ENCODE results near the gene SLC6A19. TPM values are rescaled to one million over a fixed set of nuclear protein-coding genes. Genes with fewer than 3 reads are reported as not detected.

Gene SLC6A19
- total and polyA plus RNA-seq, 10 of the 15 experiments (the other 5 are each of a cell fraction or from before 2014, with no cell fraction given), result 0.01 to 0.03 TPM; not detected in 8

DNA sequence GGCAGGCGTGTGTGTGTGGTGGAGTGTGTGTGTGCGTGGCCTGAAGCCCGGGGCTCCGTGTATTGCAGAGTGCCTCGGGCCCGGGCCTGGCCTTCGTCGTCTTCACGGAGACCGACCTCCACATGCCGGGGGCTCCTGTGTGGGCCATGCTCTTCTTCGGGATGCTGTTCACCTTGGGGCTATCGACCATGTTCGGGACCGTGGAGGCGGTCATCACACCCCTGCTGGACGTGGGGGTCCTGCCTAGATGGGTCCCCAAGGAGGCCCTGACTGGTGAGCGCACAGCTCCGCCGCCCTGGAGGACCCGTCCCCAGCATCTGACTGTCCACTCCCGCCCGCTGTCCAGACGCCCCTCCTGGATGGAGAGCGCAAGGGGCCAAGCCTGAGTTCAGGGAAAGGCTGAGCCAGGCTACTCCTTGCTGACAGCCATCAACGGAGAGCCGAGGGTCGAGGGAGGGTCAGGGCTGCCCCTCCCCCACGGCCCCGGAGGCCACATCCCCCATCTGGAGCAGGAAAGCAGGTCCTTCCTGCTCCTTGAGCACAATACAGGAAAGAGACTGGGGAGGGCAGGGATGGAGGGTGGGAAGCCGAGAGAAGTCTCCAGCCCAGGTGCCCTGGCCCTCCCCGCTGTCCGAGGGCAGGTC lies 42.2 kb downstream of the SLC6A19 start (continued):
- TF ChIP-seq, protein P1, sequence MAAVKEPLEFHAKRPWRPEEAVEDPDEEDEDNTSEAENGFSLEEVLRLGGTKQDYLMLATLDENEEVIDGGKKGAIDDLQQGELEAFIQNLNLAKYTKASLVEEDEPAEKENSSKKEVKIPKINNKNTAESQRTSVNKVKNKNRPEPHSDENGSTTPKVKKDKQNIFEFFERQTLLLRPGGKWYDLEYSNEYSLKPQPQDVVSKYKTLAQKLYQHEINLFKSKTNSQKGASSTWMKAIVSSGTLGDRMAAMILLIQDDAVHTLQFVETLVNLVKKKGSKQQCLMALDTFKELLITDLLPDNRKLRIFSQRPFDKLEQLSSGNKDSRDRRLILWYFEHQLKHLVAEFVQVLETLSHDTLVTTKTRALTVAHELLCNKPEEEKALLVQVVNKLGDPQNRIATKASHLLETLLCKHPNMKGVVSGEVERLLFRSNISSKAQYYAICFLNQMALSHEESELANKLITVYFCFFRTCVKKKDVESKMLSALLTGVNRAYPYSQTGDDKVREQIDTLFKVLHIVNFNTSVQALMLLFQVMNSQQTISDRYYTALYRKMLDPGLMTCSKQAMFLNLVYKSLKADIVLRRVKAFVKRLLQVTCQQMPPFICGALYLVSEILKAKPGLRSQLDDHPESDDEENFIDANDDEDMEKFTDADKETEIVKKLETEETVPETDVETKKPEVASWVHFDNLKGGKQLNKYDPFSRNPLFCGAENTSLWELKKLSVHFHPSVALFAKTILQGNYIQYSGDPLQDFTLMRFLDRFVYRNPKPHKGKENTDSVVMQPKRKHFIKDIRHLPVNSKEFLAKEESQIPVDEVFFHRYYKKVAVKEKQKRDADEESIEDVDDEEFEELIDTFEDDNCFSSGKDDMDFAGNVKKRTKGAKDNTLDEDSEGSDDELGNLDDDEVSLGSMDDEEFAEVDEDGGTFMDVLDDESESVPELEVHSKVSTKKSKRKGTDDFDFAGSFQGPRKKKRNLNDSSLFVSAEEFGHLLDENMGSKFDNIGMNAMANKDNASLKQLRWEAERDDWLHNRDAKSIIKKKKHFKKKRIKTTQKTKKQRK (IDR thresholded peaks at IDR 0.05; ENCODE audit: low read depth, low read length), result no peak
- TF ChIP-seq, protein P2, sequence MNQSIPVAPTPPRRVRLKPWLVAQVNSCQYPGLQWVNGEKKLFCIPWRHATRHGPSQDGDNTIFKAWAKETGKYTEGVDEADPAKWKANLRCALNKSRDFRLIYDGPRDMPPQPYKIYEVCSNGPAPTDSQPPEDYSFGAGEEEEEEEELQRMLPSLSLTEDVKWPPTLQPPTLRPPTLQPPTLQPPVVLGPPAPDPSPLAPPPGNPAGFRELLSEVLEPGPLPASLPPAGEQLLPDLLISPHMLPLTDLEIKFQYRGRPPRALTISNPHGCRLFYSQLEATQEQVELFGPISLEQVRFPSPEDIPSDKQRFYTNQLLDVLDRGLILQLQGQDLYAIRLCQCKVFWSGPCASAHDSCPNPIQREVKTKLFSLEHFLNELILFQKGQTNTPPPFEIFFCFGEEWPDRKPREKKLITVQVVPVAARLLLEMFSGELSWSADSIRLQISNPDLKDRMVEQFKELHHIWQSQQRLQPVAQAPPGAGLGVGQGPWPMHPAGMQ (IDR thresholded peaks at IDR 0.05; ENCODE audit: borderline replicate concordance), result no peak
- no peak for TF ChIP-seq SPI1 (IDR thresholded peaks at IDR 0.05; ENCODE audit: borderline replicate concordance, insufficient read depth, low read depth, low read length)
- TF ChIP-seq, protein P3, sequence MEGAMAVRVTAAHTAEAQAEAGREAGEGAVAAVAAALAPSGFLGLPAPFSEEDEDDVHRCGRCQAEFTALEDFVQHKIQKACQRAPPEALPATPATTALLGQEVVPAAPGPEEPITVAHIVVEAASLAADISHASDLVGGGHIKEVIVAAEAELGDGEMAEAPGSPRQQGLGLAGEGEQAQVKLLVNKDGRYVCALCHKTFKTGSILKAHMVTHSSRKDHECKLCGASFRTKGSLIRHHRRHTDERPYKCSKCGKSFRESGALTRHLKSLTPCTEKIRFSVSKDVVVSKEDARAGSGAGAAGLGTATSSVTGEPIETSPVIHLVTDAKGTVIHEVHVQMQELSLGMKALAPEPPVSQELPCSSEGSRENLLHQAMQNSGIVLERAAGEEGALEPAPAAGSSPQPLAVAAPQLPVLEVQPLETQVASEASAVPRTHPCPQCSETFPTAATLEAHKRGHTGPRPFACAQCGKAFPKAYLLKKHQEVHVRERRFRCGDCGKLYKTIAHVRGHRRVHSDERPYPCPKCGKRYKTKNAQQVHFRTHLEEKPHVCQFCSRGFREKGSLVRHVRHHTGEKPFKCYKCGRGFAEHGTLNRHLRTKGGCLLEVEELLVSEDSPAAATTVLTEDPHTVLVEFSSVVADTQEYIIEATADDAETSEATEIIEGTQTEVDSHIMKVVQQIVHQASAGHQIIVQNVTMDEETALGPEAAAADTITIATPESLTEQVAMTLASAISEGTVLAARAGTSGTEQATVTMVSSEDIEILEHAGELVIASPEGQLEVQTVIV (IDR thresholded peaks at IDR 0.05; ENCODE audit: borderline replicate concordance, partially characterized antibody), result no peak
- no peak for TF ChIP-seq BMI1 (IDR thresholded peaks at IDR 0.05; ENCODE audit: borderline replicate concordance)
- TF ChIP-seq RFX5 (IDR thresholded peaks at IDR 0.05; ENCODE audit: low read depth, low read length), result no peak
- no peak for TF ChIP-seq ZNF24 (IDR thresholded peaks at IDR 0.05)
- no peak for TF ChIP-seq MYC (IDR thresholded peaks at IDR 0.05; ENCODE audit: insufficient read depth, insufficient read length, insufficient replicate concordance, low read length, severe bottlenecking)
- TF ChIP-seq, protein P4, sequence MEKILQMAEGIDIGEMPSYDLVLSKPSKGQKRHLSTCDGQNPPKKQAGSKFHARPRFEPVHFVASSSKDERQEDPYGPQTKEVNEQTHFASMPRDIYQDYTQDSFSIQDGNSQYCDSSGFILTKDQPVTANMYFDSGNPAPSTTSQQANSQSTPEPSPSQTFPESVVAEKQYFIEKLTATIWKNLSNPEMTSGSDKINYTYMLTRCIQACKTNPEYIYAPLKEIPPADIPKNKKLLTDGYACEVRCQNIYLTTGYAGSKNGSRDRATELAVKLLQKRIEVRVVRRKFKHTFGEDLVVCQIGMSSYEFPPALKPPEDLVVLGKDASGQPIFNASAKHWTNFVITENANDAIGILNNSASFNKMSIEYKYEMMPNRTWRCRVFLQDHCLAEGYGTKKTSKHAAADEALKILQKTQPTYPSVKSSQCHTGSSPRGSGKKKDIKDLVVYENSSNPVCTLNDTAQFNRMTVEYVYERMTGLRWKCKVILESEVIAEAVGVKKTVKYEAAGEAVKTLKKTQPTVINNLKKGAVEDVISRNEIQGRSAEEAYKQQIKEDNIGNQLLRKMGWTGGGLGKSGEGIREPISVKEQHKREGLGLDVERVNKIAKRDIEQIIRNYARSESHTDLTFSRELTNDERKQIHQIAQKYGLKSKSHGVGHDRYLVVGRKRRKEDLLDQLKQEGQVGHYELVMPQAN (conservative IDR thresholded peaks at IDR 0.05), result no peak

Measured in GM12878 (cell line).